Suprapubic skin (tissue), 4 donors: ENCODE results near the gene SELL. TPM values are rescaled to one million over a fixed set of nuclear protein-coding genes. Genes with fewer than 3 reads are reported as not detected.
"Not testable (repeated sequence)": the region's sequence is repeated elsewhere in the genome, so short reads cannot be mapped to it uniquely, and the experiment has no call there.

Experiments
- DNase-seq, 2 donors: peaks; one replicate each; pipeline ENCODE4 v3.0.0-alpha.2; 2019; ENCODE audit warnings: low spot score in 2 of 2
- H3K27ac ChIP-seq: fragments of 200-600 bp; sonication (generic); one replicate; pipeline ENCODE4 v1.5.1; 2019
- H3K27me3 ChIP-seq: fragments of 200-600 bp; sonication (generic); one replicate; pipeline ENCODE4 v1.5.1; 2019
- H3K36me3 ChIP-seq: fragments of 200-600 bp; sonication (generic); one replicate; pipeline ENCODE4 v1.5.1; 2019
- H3K4me1 ChIP-seq: fragments of 200-600 bp; sonication (generic); one replicate; pipeline ENCODE4 v1.5.1; 2019
- H3K4me3 ChIP-seq: fragments of 200-600 bp; sonication (generic); one replicate; pipeline ENCODE4 v1.5.1; 2019; ENCODE audit warnings: mild to moderate bottlenecking
- H3K9me3 ChIP-seq: fragments of 200-600 bp; sonication (generic); one replicate; pipeline ENCODE4 v1.5.1; 2019
- CTCF ChIP-seq, 2 donors: fragments of 200-600 bp in 1 of 2; fragments of 450-650 bp in 1 of 2; sonication (generic) in 1 of 2; IDR thresholded peaks; one replicate each; pipeline ENCODE4 v1.5.1; 2016 to 2019; ENCODE audit warnings: antibody characterized with exemption in 2 of 2, mild to moderate bottlenecking in 1 of 2, moderate library complexity in 1 of 2
- EP300 ChIP-seq: sonication (generic); formaldehyde crosslinking; IDR thresholded peaks from one replicate; pipeline ENCODE4 v1.6.1; 2017; ENCODE audit warnings: antibody characterized with exemption
- POLR2A ChIP-seq, 2 donors: fragments of 450-650 bp; IDR thresholded peaks; one replicate each; pipeline ENCODE4 v1.6.1; 2017; ENCODE audit warnings: antibody characterized with exemption in 2 of 2, mild to moderate bottlenecking in 2 of 2, moderate library complexity in 2 of 2
- POLR2AphosphoS5 ChIP-seq, 3 donors: sonication (generic); formaldehyde crosslinking; IDR thresholded peaks; one replicate each; pipeline ENCODE4 v1.6.1; 2017; ENCODE audit warnings: antibody characterized with exemption in 3 of 3
- WGBS: methylation state at CpG from one replicate; pipeline ENCODE4 v1.1.5; 2018; 5-methylcytosine and 5-hydroxymethylcytosine counted together
- total RNA-seq, 4 donors: library from RNA; depleted of rRNA; stranded (reverse); fragments of >200 nt; gene quantifications; one replicate each; pipeline ENCODE4 v1.1.0, GENCODE V29; 2016

SELL gene
- total RNA-seq, 4 donors from 2014 or later = 0.47 to 0.60 TPM; not detected in 2

- WGBS = 67% methylated on average over 3 of the region's 3 CpGs
Observed at GRCh38 chr1:169683661-169684060, 27.8 kb downstream of the SELL start.

GRCh38 chr1:169683168-169683567 is 28.3 kb downstream of the SELL start:
- not testable (repeated sequence) for DNase-seq, H3K27ac ChIP-seq, H3K4me1 ChIP-seq, H3K9me3 ChIP-seq, H3K36me3 ChIP-seq, H3K4me3 ChIP-seq
- WGBS = 73% methylated on average over 4 of the region's 4 CpGs
- H3K27me3 ChIP-seq = peaks cover 19% of the 10 kb centered on the region

More at GRCh38 chr1:169683661-169684060, 27.8 kb downstream of the SELL start:
- DNase-seq = no peak
- Histone ChIP-seq H3K4me1 (no peaks in the 10 kb centered on the region), H3K27ac (no peak overlapping the region), H3K36me3 (no peaks in the 10 kb centered on the region), H3K27me3 (peaks cover 19% of the 10 kb centered on the region), H3K4me3 (no peak overlapping the region), H3K9me3 (no peaks in the 10 kb centered on the region)
- TF ChIP-seq POLR2AphosphoS5 (IDR thresholded peaks at IDR 0.05) (no peak), CTCF (IDR thresholded peaks at IDR 0.05) (no peak), EP300 (no peak), POLR2A (IDR thresholded peaks at IDR 0.05) (no peak)

DNA sequence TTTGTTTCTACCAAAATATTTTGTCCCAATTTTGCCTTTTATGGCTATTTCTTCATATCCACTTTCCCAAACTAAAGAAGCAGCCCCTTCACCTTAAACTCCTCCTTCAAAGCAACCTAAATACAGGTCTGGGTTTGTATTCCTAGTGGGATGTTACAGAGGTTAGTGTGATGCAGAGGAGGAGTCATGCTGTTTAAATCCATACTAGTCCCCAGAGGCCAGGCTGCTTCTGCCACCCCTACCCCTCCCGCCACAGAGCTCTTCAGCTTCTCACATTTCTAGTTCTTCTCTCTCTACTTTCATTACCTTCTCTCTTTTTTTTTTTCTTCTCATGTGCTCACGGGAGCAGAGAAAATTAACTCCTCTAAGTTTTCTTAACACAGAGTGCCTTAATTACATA is 29.3 kb downstream of the SELL start:
- H3K9me3 ChIP-seq = no peaks in the 10 kb centered on the region
- TF ChIP-seq POLR2AphosphoS5 (IDR thresholded peaks at IDR 0.05) (no peak), EP300 (no peak), POLR2A (IDR thresholded peaks at IDR 0.05) (no peak), CTCF (IDR thresholded peaks at IDR 0.05) (no peak)
- H3K27me3 ChIP-seq = peaks cover 19% of the 10 kb centered on the region
- no peaks in the 10 kb centered on the region for H3K4me1 ChIP-seq
- WGBS = 31% methylated on average over 2 of the region's 2 CpGs
- H3K4me3 ChIP-seq = no peak overlapping the region
- no peaks in the 10 kb centered on the region for H3K36me3 ChIP-seq
- H3K27ac ChIP-seq = no peak overlapping the region
- no peak for DNase-seq

DNA sequence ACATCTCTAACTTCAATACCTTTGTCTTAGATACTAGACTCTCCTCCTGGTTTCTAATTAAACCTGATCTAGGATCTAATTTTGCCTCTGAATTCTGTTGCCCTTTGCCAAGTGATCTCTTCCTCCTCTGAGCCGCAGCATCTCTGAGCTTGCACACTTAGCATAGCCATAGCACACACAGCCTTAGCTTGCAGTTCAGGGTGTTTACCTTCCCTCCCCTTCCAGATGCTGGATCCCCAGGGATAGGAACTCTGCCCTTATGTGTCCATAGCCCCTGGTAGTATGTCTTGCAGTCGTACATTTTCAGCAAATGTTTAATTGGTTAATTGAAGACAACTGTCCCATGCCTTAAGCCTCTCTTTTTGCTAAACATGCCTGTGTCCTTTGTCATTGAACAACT is 30.3 kb downstream of the SELL start:
- Histone ChIP-seq H3K4me1 (no peaks in the 10 kb centered on the region), H3K4me3 (no peak overlapping the region), H3K36me3 (no peaks in the 10 kb centered on the region), H3K27ac (no peak overlapping the region), H3K27me3 (peaks cover 19% of the 10 kb centered on the region), H3K9me3 (no peaks in the 10 kb centered on the region)
- no peak for TF ChIP-seq POLR2A (IDR thresholded peaks at IDR 0.05)
- 45% methylated on average over 2 of the region's 2 CpGs for WGBS
- no peak for DNase-seq

- DNase-seq = no peak
- no peaks in the 10 kb centered on the region for H3K4me1 ChIP-seq
- H3K9me3 ChIP-seq = no peaks in the 10 kb centered on the region
- H3K36me3 ChIP-seq = no peaks in the 10 kb centered on the region
- H3K27me3 ChIP-seq = peaks cover 19% of the 10 kb centered on the region
- no peak overlapping the region for H3K27ac ChIP-seq
- WGBS = 65% methylated on average over 6 of the region's 6 CpGs
- no peak for TF ChIP-seq EP300
- no peak for TF ChIP-seq CTCF (IDR thresholded peaks at IDR 0.05)
- no peak for TF ChIP-seq POLR2A (IDR thresholded peaks at IDR 0.05)
- no peak for TF ChIP-seq POLR2AphosphoS5 (IDR thresholded peaks at IDR 0.05)
- no peak overlapping the region for H3K4me3 ChIP-seq
Observed at GRCh38 chr1:169680377-169681019, 30.9 kb downstream of the SELL start.

DNA sequence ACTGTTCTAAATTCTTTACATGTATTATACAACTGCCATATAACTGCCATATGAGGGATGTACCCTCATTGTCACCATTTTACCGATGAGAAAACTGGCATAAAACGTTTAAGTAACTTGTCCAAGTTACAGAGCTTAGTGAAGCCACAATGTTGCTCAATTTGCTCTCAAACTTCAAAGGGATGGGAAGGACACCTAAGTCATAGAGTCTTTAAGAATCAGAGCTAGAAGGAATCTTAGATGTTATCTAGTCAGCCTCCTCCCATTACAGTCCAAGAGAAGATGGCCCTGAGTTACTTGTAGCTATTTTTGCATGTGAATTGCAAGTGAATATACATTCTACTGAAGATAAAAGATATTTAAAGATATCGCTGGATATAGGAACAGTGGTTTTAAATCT is 31.7 kb downstream of the SELL start:
- H3K36me3 ChIP-seq = no peaks in the 10 kb centered on the region

More for the DNA sequence above, 31.7 kb downstream of the SELL start:
- Histone ChIP-seq H3K27ac (no peak overlapping the region), H3K4me3 (no peak overlapping the region), H3K9me3 (no peaks in the 10 kb centered on the region), H3K4me1 (no peaks in the 10 kb centered on the region), H3K27me3 (peaks cover 16% of the 10 kb centered on the region)
- no peak for DNase-seq
- TF ChIP-seq EP300 = no peak
- TF ChIP-seq POLR2A (IDR thresholded peaks at IDR 0.05) = no peak
- TF ChIP-seq POLR2AphosphoS5 (IDR thresholded peaks at IDR 0.05) = no peak
- no peak for TF ChIP-seq CTCF (IDR thresholded peaks at IDR 0.05)
- 65% methylated on average over 3 of the region's 3 CpGs for WGBS
